ENCODE data around the gene MPI. TPM values are rescaled to one million over a fixed set of nuclear protein-coding genes. Genes with fewer than 3 reads are reported as not detected.
"Not testable (repeated sequence)": the region's sequence is repeated elsewhere in the genome, so short reads cannot be mapped to it uniquely, and the experiment has no call there.

MPI gene
- total and polyA plus RNA-seq, 2 experiments from 2014 or later: 18.0 to 74.2 TPM

GRCh38 chr15:74913041-74913440, 23.2 kb downstream of the MPI start (continued):
- TF ChIP-seq ETS1 (IDR thresholded peaks at IDR 0.05) (no peak), EZH2phosphoT487 (IDR thresholded peaks at IDR 0.05; ENCODE audit: unreplicated experiment) (no peak), CTCF (conservative IDR thresholded peaks at IDR 0.05; ENCODE audit: low read depth in 2 of 2) (no peak)

GRCh38 chr15:74913799-74914198, 24.0 kb downstream of the MPI start:
- H3K36me3 ChIP-seq (ENCODE audit: insufficient read depth): peaks cover 22% of the 10 kb centered on the region
- peaks cover 70% of the 10 kb centered on the region for H3K36me3 Mint-ChIP-seq (ENCODE audit: low read depth)
- not testable (repeated sequence) for H3K27ac ChIP-seq (ENCODE audit: low read depth)

DNA sequence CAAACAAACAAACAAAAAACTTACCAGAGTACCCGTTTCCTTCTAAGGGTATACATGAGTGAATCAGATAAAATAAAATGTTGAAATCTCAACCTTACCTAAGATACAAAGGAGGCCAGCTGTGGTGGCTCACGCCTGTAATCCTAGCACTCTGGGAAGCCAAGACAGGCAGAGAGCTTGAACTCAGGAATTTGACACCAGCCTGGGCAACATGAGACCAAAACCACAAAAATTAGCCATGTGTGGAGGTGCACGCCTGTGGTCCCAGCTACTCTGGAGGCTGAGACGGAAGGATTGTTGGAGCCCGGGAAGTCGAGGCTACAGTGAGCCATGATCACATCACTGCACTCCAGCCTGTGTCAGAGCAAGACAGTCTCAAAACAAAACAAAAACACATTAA, 27.8 kb downstream of the MPI start:
- Histone ChIP-seq H3K79me2 (replicated peaks; ENCODE audit: insufficient read depth) (0 out of 2 replicates have a peak, but pooled peaks cover 3% of the 10 kb centered on the region), H3K4me1 (ENCODE audit: insufficient read depth) (no peaks in the 10 kb centered on the region), H3K9me2 (ENCODE audit: insufficient read depth) (no peaks in the 10 kb centered on the region), H3K4me3 (no peak overlapping the region), H2AFZ (no peak overlapping the region), H3K27ac (ENCODE audit: low read depth) (no peak overlapping the region), H3K36me3 (ENCODE audit: insufficient read depth) (peaks cover 53% of the 10 kb centered on the region), H3K27me3 (ENCODE audit: insufficient read depth) (no peaks in the 10 kb centered on the region), H3K4me2 (no peak overlapping the region), H3F3A (replicated peaks; ENCODE audit: low read depth) (peaks cover 5% of the 10 kb centered on the region; the same call in 1 of the 2 replicates), H4K20me1 (replicated peaks; ENCODE audit: insufficient read depth) (peaks cover 24% of the 10 kb centered on the region)
- Mint-ChIP-seq H3K4me3 (no peak overlapping the region), H3K36me3 (ENCODE audit: low read depth) (peaks cover 85% of the 10 kb centered on the region), H3K9me3 (no peaks in the 10 kb centered on the region), H3K27me3 (ENCODE audit: insufficient read depth, low read depth, poor library complexity) (no peaks in the 10 kb centered on the region), H3K27ac (no peak overlapping the region), H3K4me1 (no peaks in the 10 kb centered on the region)
- no peak for DNase-seq (ENCODE audit: low spot score)
- ATAC-seq: no peak
- TF ChIP-seq ZNF331 (CRISPR knock-in tag; IDR thresholded peaks at IDR 0.05; ENCODE audit: low read depth) (no peak), CREB1 (CRISPR knock-in tag; IDR thresholded peaks at IDR 0.05; ENCODE audit: low read depth) (no peak), POLR2AphosphoS5 (IDR thresholded peaks at IDR 0.05; ENCODE audit: low read depth) (no peak), NANOG (IDR thresholded peaks at IDR 0.05; ENCODE audit: borderline replicate concordance) (no peak), EZH2 (IDR thresholded peaks at IDR 0.05; ENCODE audit: low read depth, unreplicated experiment) (no peak), ETS1 (IDR thresholded peaks at IDR 0.05) (no peak), STAT1 (IDR thresholded peaks at IDR 0.05; ENCODE audit: unreplicated experiment) (no peak)
- TF ChIP-seq, protein P1, sequence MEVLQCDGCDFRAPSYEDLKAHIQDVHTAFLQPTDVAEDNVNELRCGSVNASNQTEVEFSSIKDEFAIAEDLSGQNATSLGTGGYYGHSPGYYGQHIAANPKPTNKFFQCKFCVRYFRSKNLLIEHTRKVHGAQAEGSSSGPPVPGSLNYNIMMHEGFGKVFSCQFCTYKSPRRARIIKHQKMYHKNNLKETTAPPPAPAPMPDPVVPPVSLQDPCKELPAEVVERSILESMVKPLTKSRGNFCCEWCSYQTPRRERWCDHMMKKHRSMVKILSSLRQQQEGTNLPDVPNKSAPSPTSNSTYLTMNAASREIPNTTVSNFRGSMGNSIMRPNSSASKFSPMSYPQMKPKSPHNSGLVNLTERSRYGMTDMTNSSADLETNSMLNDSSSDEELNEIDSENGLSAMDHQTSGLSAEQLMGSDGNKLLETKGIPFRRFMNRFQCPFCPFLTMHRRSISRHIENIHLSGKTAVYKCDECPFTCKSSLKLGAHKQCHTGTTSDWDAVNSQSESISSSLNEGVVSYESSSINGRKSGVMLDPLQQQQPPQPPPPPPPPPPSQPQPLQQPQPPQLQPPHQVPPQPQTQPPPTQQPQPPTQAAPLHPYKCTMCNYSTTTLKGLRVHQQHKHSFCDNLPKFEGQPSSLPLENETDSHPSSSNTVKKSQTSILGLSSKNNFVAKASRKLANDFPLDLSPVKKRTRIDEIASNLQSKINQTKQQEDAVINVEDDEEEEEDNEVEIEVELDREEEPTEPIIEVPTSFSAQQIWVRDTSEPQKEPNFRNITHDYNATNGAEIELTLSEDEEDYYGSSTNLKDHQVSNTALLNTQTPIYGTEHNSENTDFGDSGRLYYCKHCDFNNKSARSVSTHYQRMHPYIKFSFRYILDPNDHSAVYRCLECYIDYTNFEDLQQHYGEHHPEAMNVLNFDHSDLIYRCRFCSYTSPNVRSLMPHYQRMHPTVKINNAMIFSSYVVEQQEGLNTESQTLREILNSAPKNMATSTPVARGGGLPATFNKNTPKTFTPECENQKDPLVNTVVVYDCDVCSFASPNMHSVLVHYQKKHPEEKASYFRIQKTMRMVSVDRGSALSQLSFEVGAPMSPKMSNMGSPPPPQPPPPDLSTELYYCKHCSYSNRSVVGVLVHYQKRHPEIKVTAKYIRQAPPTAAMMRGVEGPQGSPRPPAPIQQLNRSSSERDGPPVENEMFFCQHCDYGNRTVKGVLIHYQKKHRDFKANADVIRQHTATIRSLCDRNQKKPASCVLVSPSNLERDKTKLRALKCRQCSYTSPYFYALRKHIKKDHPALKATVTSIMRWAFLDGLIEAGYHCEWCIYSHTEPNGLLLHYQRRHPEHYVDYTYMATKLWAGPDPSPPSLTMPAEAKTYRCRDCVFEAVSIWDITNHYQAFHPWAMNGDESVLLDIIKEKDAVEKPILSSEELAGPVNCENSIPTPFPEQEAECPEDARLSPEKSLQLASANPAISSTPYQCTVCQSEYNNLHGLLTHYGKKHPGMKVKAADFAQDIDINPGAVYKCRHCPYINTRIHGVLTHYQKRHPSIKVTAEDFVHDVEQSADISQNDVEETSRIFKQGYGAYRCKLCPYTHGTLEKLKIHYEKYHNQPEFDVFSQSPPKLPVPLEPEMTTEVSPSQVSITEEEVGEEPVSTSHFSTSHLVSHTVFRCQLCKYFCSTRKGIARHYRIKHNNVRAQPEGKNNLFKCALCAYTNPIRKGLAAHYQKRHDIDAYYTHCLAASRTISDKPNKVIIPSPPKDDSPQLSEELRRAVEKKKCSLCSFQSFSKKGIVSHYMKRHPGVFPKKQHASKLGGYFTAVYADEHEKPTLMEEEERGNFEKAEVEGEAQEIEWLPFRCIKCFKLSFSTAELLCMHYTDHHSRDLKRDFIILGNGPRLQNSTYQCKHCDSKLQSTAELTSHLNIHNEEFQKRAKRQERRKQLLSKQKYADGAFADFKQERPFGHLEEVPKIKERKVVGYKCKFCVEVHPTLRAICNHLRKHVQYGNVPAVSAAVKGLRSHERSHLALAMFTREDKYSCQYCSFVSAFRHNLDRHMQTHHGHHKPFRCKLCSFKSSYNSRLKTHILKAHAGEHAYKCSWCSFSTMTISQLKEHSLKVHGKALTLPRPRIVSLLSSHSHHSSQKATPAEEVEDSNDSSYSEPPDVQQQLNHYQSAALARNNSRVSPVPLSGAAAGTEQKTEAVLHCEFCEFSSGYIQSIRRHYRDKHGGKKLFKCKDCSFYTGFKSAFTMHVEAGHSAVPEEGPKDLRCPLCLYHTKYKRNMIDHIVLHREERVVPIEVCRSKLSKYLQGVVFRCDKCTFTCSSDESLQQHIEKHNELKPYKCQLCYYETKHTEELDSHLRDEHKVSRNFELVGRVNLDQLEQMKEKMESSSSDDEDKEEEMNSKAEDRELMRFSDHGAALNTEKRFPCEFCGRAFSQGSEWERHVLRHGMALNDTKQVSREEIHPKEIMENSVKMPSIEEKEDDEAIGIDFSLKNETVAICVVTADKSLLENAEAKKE (CRISPR knock-in tag; IDR thresholded peaks at IDR 0.05): no peak

More at GRCh38 chr15:74913799-74914198, 24.0 kb downstream of the MPI start:
- H2AFZ ChIP-seq; H3K27ac Mint-ChIP-seq; H3K27me3 Mint-ChIP-seq (ENCODE audit: insufficient read depth, low read depth, poor library complexity); H3K4me3 Mint-ChIP-seq; H3K4me1 Mint-ChIP-seq; H3K9me2 ChIP-seq (ENCODE audit: insufficient read depth); H3K4me1 ChIP-seq (ENCODE audit: insufficient read depth); H3K4me3 ChIP-seq; H3K27me3 ChIP-seq (ENCODE audit: insufficient read depth); H3K4me2 ChIP-seq; H3K9me3 Mint-ChIP-seq; H3K79me2 ChIP-seq (replicated peaks; ENCODE audit: insufficient read depth); H4K20me1 ChIP-seq (replicated peaks; ENCODE audit: insufficient read depth); H3F3A ChIP-seq (replicated peaks; ENCODE audit: low read depth); DNase-seq (ENCODE audit: low spot score); ATAC-seq: not testable (repeated sequence)

All from GM23338 (cell line).